ENCODE results near the gene GAB4. TPM values are rescaled to one million over a fixed set of nuclear protein-coding genes. Genes with fewer than 3 reads are reported as not detected.
"Not testable (repeated sequence)": the region's sequence is repeated elsewhere in the genome, so short reads cannot be mapped to it uniquely, and the experiment has no call there.

GAB4 gene
- total RNA-seq, 6 experiments from 2014 or later = not detected

DNA sequence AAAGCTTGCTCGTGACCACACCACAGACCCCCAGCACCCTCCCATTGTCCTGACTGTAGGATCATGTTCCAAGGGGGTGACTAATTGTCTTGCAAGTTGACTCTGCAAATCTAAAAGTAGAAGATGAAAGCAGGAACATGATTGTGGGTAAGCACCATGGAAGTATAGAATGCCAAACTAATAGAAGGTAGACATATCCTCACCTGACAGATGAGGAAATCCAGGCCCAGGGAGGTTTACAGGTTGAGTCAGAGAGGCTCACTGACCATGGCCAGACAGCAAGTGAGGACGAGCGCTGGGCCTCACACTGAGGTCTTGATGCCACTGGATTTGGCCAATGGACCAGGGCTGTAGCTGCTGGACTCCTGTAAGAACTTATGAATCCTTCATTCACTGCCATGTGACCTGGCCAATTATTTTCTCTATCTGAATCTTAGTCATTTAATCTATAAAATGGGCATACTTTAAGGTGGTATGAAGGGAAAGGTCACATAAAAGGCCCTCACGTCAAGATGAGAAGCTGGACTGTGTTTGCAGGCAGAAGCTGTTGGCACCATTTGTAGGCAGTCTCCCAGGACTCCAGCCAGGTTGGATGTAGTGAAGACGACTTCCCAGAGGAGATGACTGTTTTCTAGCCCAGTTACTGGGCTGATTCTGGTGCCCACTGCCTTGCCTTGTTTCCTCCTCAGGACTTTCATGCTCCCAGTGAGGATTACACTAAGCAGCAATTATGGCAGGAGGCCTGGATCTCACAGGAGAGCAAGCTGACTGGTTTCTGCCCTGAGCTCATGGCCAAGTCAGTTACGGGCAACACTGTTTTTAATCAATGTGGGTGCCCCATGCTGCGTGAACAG, 54.6 kb downstream of the GAB4 start:
- H3K27ac Mint-ChIP-seq = no peak overlapping the region
- no peaks in the 10 kb centered on the region for H3K36me3 Mint-ChIP-seq (ENCODE audit: low read depth)
- peaks cover 1% of the 10 kb centered on the region; the same call in 1 of the 2 replicates for H3K27me3 Mint-ChIP-seq (ENCODE audit: insufficient read depth)
- peaks cover 34% of the 10 kb centered on the region for H3K9me3 Mint-ChIP-seq
- TF ChIP-seq, protein P1, sequence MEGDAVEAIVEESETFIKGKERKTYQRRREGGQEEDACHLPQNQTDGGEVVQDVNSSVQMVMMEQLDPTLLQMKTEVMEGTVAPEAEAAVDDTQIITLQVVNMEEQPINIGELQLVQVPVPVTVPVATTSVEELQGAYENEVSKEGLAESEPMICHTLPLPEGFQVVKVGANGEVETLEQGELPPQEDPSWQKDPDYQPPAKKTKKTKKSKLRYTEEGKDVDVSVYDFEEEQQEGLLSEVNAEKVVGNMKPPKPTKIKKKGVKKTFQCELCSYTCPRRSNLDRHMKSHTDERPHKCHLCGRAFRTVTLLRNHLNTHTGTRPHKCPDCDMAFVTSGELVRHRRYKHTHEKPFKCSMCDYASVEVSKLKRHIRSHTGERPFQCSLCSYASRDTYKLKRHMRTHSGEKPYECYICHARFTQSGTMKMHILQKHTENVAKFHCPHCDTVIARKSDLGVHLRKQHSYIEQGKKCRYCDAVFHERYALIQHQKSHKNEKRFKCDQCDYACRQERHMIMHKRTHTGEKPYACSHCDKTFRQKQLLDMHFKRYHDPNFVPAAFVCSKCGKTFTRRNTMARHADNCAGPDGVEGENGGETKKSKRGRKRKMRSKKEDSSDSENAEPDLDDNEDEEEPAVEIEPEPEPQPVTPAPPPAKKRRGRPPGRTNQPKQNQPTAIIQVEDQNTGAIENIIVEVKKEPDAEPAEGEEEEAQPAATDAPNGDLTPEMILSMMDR (IDR thresholded peaks at IDR 0.05) = no peak
- no peaks in the 10 kb centered on the region for H3K4me1 Mint-ChIP-seq (ENCODE audit: low read depth)
- H3K4me3 Mint-ChIP-seq = no peak overlapping the region
- no peak for DNase-seq

DNA sequence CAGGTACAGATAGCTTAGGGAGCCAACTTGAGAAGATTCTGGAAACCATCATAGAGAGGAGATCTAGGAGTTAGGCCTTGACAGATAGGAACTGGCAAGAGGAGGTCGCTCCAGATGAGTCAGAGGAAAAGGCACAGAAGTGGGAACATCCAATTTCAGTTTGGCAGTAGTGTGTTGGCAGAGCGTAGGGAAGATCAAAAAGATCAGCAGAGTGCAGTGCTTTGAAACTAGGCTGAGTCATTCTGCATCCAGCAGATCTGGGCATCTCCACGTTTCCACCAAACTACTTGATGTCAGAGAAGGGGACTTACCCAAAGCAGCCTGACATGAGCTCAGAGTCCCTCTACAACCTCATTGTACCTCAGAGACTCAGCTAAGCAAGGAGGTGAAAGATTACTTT, 58.5 kb downstream of the GAB4 start:
- Mint-ChIP-seq H3K27ac (no peak overlapping the region), H3K27me3 (ENCODE audit: insufficient read depth) (no peaks in the 10 kb centered on the region), H3K4me1 (ENCODE audit: low read depth) (no peaks in the 10 kb centered on the region), H3K36me3 (ENCODE audit: low read depth) (no peaks in the 10 kb centered on the region), H3K9me3 (peaks cover 29% of the 10 kb centered on the region), H3K4me3 (no peak overlapping the region)
- DNase-seq = no peak
- TF ChIP-seq, protein P1 (IDR thresholded peaks at IDR 0.05) = no peak

DNA sequence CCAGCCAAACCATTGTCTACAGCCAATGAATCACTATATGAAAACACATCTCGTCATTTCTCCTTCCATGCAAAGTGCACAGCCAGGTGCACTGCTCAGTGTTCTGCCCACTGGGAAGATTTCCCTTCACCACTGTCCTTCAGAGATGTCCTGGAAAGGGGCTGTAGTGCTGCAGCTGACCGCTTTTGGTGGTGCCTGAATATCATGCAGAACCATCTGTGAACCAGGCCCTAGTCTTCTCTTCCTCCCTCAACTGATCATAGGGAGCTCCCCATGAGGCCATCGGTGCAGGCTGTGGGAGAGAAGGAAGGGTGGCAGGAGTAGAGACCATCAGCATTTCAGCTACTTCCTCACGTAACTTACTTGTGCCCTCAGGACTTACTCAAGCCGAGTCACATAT, 70.2 kb downstream of the GAB4 start:
- no peak overlapping the region for H3K4me3 Mint-ChIP-seq
- peaks cover 1% of the 10 kb centered on the region; the same call in 1 of the 2 replicates for H3K27me3 Mint-ChIP-seq (ENCODE audit: insufficient read depth)
- no peak for DNase-seq
- H3K9me3 Mint-ChIP-seq = peaks cover 34% of the 10 kb centered on the region
- H3K27ac Mint-ChIP-seq = no peak overlapping the region
- no peaks in the 10 kb centered on the region for H3K36me3 Mint-ChIP-seq (ENCODE audit: low read depth)
- TF ChIP-seq, protein P1 (IDR thresholded peaks at IDR 0.05) = no peak
- no peaks in the 10 kb centered on the region for H3K4me1 Mint-ChIP-seq (ENCODE audit: low read depth)

DNA sequence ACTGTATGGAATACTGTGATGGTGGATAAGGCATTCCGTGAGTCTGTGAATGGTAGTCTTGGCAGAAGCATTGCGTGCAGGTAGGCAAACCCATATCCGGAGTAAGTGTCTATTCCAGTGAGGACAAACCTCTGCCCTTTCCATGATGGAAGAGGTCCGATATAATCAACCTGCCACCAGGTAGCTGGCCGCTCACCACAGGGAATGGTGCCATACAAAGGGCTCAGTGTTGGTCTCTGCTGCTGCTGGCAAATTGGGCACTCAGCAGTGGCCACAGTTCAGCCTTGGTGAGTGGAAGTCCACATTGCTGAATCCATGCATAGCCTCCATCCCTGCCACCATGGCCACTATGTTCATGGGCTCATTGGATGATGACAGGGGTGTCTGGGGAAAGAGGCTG, 70.8 kb downstream of the GAB4 start:
- not testable (repeated sequence) for H3K4me3 Mint-ChIP-seq; H3K27me3 Mint-ChIP-seq (ENCODE audit: insufficient read depth); H3K4me1 Mint-ChIP-seq (ENCODE audit: low read depth); H3K27ac Mint-ChIP-seq; DNase-seq; H3K36me3 Mint-ChIP-seq (ENCODE audit: low read depth)
- peaks cover 29% of the 10 kb centered on the region for H3K9me3 Mint-ChIP-seq

DNA sequence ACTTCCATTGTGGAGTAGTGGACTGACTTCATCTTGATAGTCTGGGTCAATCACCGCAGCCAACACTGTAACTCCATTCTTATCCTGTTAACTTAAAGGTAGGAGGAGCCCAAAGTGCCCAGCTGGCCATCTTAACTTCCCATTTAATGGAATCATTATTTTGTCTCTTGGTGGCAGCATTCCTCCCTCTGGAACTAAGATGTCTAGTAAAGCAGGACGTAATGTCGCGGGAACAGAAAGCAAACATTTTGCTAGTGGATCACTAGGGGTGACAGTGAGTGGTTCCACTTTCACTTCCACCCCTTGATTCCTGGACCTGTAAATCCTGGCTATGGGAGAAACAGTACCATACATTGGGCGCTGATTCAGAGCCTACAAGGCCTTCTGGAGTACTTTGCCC, 71.4 kb downstream of the GAB4 start:
- DNase-seq = no peak
- no peak overlapping the region for H3K4me3 Mint-ChIP-seq
- TF ChIP-seq, protein P1 (IDR thresholded peaks at IDR 0.05) = no peak
- no peaks in the 10 kb centered on the region for H3K4me1 Mint-ChIP-seq (ENCODE audit: low read depth)
- peaks cover 23% of the 10 kb centered on the region for H3K9me3 Mint-ChIP-seq
- H3K27me3 Mint-ChIP-seq (ENCODE audit: insufficient read depth) = peaks cover 1% of the 10 kb centered on the region; the same call in 1 of the 2 replicates
- no peak overlapping the region for H3K27ac Mint-ChIP-seq
- H3K36me3 Mint-ChIP-seq (ENCODE audit: low read depth) = no peaks in the 10 kb centered on the region

DNA sequence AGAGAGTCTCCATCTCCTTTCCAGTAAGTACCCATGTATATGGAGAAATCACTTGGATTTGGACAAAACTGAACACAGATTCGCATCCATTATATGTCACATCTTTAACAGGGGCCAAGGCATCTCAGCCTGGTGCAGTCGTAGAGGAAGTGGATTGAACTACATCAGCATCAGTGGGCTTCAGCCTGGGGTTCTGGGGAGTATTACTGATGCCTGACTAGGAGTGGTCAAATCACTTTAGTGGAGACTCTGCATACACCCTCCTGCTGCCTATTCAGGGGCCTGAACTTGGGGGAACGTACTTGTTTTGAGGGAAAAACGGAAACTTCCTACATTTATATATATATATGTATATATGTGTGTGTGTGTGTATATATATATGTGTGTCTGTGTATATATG, 72.8 kb downstream of the GAB4 start:
- TF ChIP-seq, protein P1 (IDR thresholded peaks at IDR 0.05) = no peak
- Mint-ChIP-seq H3K9me3 (peaks cover 17% of the 10 kb centered on the region), H3K4me3 (no peak overlapping the region), H3K36me3 (ENCODE audit: low read depth) (no peaks in the 10 kb centered on the region), H3K27me3 (ENCODE audit: insufficient read depth) (peaks cover 1% of the 10 kb centered on the region; the same call in 1 of the 2 replicates), H3K27ac (no peak overlapping the region), H3K4me1 (ENCODE audit: low read depth) (no peaks in the 10 kb centered on the region)
- DNase-seq = no peak

Measured in HFFc6 (cell line).